CD4-positive, alpha-beta T cell (primary cell): ENCODE results near the gene RBMS1. TPM values are rescaled to one million over a fixed set of nuclear protein-coding genes. Genes with fewer than 3 reads are reported as not detected.

Experiments
- ATAC-seq: fragments of 200-7000 bp; cut with Tn5 transposase; one replicate; pipeline ENCODE4 v1.10.0; 2022; ENCODE audit warnings: mild to moderate bottlenecking; ENCODE audit not compliant: poor library complexity
- CTCF ChIA-PET: fragments of 350-600 bp; sonication (Branson Sonifier 250); formaldehyde crosslinking; loops from one replicate; lab custom pipeline; 2021; ENCODE audit warnings: antibody characterized with exemption, inconsistent platforms; lab: Charles Lee
- POLR2A ChIA-PET: fragments of 350-600 bp; sonication (Branson Sonifier 250); formaldehyde crosslinking; loops from one replicate; lab custom pipeline; 2021; ENCODE audit warnings: antibody characterized with exemption, inconsistent platforms; lab: Charles Lee
- DNase-seq, 14 experiments: peaks; one replicate each; pipeline ENCODE4 v3.0.0-alpha.2; 2013 to 2020; ENCODE audit warnings: mixed read lengths in 2 of 14
- H3K27ac ChIP-seq, 2 donors: one replicate each; pipeline versions ENCODE4 v1.5.1 to v1.7.0; 2013; ENCODE audit warnings: low read length in 2 of 2, low read depth in 1 of 2, mild to moderate bottlenecking in 1 of 2
- H3K27me3 ChIP-seq, 2 experiments: 1 replicate in 1 of 2; 2 replicates in 1 of 2; pipeline versions ENCODE4 v1.6.1 to v1.7.0; 2013; ENCODE audit warnings: low read length in 2 of 2, control low read depth in 1 of 2, mild to moderate bottlenecking in 1 of 2, moderate library complexity in 1 of 2; ENCODE audit not compliant: insufficient read depth in 2 of 2, control insufficient read depth in 1 of 2
- H3K36me3 ChIP-seq: one replicate; pipeline ENCODE4 v1.6.1; 2013; ENCODE audit warnings: low read length, control low read depth; ENCODE audit not compliant: insufficient read depth
- H3K4me1 ChIP-seq: one replicate; pipeline ENCODE4 v1.6.1; 2013; ENCODE audit warnings: low read length, control low read depth; ENCODE audit not compliant: insufficient read depth
- H3K4me3 ChIP-seq: one replicate; pipeline ENCODE4 v1.5.1; 2013; ENCODE audit warnings: mild to moderate bottlenecking, low read length, moderate library complexity
- H3K9me3 ChIP-seq, 2 experiments: 1 replicate in 1 of 2; 2 replicates in 1 of 2; pipeline versions ENCODE4 v1.6.1 to v1.7.0; 2013; ENCODE audit warnings: low read length in 2 of 2, mild to moderate bottlenecking in 2 of 2, control low read depth in 1 of 2, moderate library complexity in 1 of 2; ENCODE audit not compliant: control insufficient read depth in 1 of 2, insufficient read depth in 1 of 2
- H3K27ac Mint-ChIP-seq: one replicate; pipeline ENCODE4 v1.8.0; 2020; ENCODE audit warnings: mixed read lengths
- H3K27me3 Mint-ChIP-seq: one replicate; pipeline ENCODE4 v1.8.0; 2021; ENCODE audit warnings: mixed read lengths
- H3K36me3 Mint-ChIP-seq: one replicate; pipeline ENCODE4 v1.8.0; 2021; ENCODE audit warnings: low read depth, mixed read lengths
- H3K4me1 Mint-ChIP-seq: one replicate; pipeline ENCODE4 v1.8.0; 2021; ENCODE audit warnings: low read depth, mixed read lengths
- H3K4me3 Mint-ChIP-seq: one replicate; pipeline ENCODE4 v1.8.0; 2020; ENCODE audit warnings: mild to moderate bottlenecking, mixed read lengths
- H3K9me3 Mint-ChIP-seq: one replicate; pipeline ENCODE4 v1.8.0; 2020; ENCODE audit warnings: mixed read lengths
- intact Hi-C, 2 experiments: fragments of 100-400 bp; cut with DNase I in 1 of 2; cut with micrococcal nuclease in 1 of 2; formaldehyde crosslinking; loops; one replicate each; pipeline versions ENCODE4 v1.15.1 to v1.9.0; 2023 to 2025; cut with DNase I, micrococcal nuclease
- total RNA-seq, 174 experiments: library from RNA in 2 of 174; stranded (reverse) in 2 of 174; gene quantifications; one replicate each; pipeline ENCODE4 v1.2.3 and lab custom pipeline; 2021 to 2026
- TF ChIP-seq, protein P1 (sequence below): fragments of 200-600 bp; IDR thresholded peaks from one replicate; pipeline ENCODE4 v1.8.0; 2022; ENCODE audit warnings: antibody characterized with exemption, mild to moderate bottlenecking

Gene RBMS1
- total RNA-seq, 2 experiments from 2014 or later, result 88.6 to 90.3 TPM

DNA sequence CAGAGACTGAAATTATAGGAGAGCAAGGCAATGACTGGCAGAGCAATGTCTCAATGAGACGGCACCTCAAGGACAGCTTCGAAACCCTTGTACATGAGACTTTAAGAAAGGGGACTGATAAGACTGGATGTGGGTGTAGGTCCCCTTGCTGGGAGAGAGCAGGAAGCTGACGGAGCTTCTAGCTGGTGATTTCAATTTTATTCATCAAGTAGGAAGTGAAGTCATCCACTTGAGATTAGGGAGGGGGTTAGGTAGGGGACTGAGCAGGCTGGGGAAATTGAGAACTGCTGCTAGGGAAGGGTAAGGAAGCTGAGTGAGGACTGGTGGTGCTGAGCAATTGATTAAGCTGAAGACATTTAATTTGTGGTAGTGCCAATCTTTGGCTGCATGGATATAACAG lies 194.1 kb downstream of the RBMS1 start:
- H3K4me1 Mint-ChIP-seq, result peaks cover 65% of the 10 kb centered on the region
- Histone ChIP-seq H3K4me3 (no peak overlapping the region), H3K4me1 (peaks cover 16% of the 10 kb centered on the region), H3K27ac (no peak overlapping the region), H3K36me3 (peaks cover 65% of the 10 kb centered on the region), H3K9me3 (no peaks in the 10 kb centered on the region), H3K27me3 (no peaks in the 10 kb centered on the region)
- peaks cover 95% of the 10 kb centered on the region for H3K36me3 Mint-ChIP-seq
- peak; percentile 26 for ATAC-seq
- POLR2A ChIA-PET, result no interaction called here
- no peak overlapping the region for H3K4me3 Mint-ChIP-seq
- no peak for DNase-seq
- no peaks in the 10 kb centered on the region for H3K9me3 Mint-ChIP-seq
- TF ChIP-seq, protein P1, sequence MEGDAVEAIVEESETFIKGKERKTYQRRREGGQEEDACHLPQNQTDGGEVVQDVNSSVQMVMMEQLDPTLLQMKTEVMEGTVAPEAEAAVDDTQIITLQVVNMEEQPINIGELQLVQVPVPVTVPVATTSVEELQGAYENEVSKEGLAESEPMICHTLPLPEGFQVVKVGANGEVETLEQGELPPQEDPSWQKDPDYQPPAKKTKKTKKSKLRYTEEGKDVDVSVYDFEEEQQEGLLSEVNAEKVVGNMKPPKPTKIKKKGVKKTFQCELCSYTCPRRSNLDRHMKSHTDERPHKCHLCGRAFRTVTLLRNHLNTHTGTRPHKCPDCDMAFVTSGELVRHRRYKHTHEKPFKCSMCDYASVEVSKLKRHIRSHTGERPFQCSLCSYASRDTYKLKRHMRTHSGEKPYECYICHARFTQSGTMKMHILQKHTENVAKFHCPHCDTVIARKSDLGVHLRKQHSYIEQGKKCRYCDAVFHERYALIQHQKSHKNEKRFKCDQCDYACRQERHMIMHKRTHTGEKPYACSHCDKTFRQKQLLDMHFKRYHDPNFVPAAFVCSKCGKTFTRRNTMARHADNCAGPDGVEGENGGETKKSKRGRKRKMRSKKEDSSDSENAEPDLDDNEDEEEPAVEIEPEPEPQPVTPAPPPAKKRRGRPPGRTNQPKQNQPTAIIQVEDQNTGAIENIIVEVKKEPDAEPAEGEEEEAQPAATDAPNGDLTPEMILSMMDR, result no peak
- intact Hi-C loops, result no loop called here
- CTCF ChIA-PET, result interaction anchor here (1.2 kb wide), 1 partner anchor 25 kb away, joined by 3 read pairs; no protein-coding TSS in a partner anchor
- H3K27ac Mint-ChIP-seq, result peak overlapping the region; percentile 48
- H3K27me3 Mint-ChIP-seq, result no peaks in the 10 kb centered on the region

DNA sequence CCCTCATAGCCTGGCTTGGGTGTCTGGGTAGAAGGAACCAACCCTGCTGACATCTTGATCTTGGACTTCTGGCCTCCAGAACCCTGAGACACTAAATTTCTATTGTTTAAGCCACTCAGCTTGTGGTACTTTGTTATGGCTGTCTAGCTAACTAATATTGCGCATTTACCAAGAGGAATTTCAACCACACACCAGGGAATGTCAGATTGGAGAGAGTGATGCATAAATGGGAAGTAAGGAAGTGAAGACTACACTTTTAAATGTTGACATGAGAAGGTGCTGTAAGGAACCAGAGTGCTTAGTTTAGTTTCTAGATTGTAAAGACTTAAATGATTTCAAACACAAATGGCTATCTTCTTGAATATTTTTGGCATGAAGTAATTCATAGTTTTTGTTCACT lies 194.6 kb downstream of the RBMS1 start:
- intact Hi-C loops, result no loop called here
- Histone ChIP-seq H3K36me3 (peaks cover 65% of the 10 kb centered on the region), H3K4me1 (peaks cover 16% of the 10 kb centered on the region), H3K27ac (no peak overlapping the region), H3K4me3 (no peak overlapping the region), H3K27me3 (no peaks in the 10 kb centered on the region), H3K9me3 (no peaks in the 10 kb centered on the region)
- ATAC-seq (no peak), DNase-seq (no peak)
- no peak overlapping the region for H3K4me3 Mint-ChIP-seq
- H3K4me1 Mint-ChIP-seq, result peaks cover 69% of the 10 kb centered on the region
- CTCF ChIA-PET, result no interaction called here
- H3K27ac Mint-ChIP-seq, result peak overlapping the region; percentile 48
- TF ChIP-seq, protein P1, result no peak
- H3K9me3 Mint-ChIP-seq, result no peaks in the 10 kb centered on the region
- POLR2A ChIA-PET, result no interaction called here
- H3K27me3 Mint-ChIP-seq, result no peaks in the 10 kb centered on the region
- peaks cover 95% of the 10 kb centered on the region for H3K36me3 Mint-ChIP-seq

DNA sequence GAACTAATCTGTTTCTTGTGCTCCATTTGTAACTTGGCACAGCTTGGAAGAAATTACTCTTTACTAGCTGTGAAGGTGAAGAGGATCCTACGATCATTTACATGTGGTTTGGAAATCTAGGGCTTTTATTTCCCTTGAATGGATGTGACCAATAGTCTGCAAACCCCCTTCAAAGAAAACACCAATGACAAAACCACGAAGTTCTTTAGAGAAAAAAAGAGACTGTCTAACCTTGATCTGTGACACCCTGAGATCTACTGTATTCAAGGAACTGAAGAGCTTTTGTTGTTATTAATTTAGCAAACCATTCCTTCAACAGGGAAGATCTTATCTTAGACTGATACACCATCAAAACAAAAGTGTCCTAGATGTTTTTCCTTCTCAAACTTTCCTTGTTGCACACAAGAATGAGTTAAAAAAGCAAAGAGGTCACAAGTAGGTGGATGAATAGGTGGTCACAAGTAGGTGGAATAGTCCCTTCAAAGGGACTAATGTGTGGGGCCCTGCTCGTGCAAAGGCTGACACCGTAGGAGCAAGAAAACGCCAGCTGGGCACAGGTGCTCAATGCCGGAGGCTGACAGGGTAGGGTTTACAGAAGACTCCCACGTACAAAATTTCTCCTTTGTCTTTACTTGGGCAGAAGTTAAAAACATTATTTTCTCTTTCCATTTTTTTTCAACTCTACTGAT lies 197.9 kb downstream of the RBMS1 start:
- Mint-ChIP-seq H3K9me3 (no peaks in the 10 kb centered on the region), H3K4me1 (peaks cover 80% of the 10 kb centered on the region), H3K4me3 (peak overlapping the region; percentile 17), H3K27me3 (no peaks in the 10 kb centered on the region), H3K36me3 (peaks cover 99% of the 10 kb centered on the region), H3K27ac (peak overlapping the region; percentile 48)
- TF ChIP-seq, protein P1, result no peak
- Histone ChIP-seq H3K9me3 (no peaks in the 10 kb centered on the region), H3K4me3 (no peak overlapping the region), H3K27ac (no peak overlapping the region), H3K4me1 (peaks cover 16% of the 10 kb centered on the region), H3K27me3 (no peaks in the 10 kb centered on the region), H3K36me3 (peaks cover 76% of the 10 kb centered on the region)
- intact Hi-C loops, result no loop called here
- POLR2A ChIA-PET, result interaction anchor here (0.7 to 2.1 kb wide), 3 partner anchors 23 to 39 kb away, joined by 3 to 8 read pairs (median 5); no protein-coding TSS in a partner anchor
- peak in 1 of 14 experiments; percentile 16 for DNase-seq
- CTCF ChIA-PET, result no interaction called here
- peak; percentile 45 for ATAC-seq
